A549 (cell line): ENCODE data around the gene NUDT17.

ENCODE experiments used
- CHD4 ChIP-seq: fragments of 200-600 bp; sonication (generic); IDR thresholded peaks from 2 replicates; pipeline ENCODE4 v1.6.1; 2016; ENCODE audit warnings: antibody characterized with exemption, mild to moderate bottlenecking, borderline replicate concordance
- CTCF ChIP-seq: fragments of >200 bp; sonication (Bioruptor Twin); formaldehyde crosslinking; IDR thresholded peaks from 3 replicates; pipeline ENCODE4 v1.5.1; 2016
- E2F6 ChIP-seq: IDR thresholded peaks from 2 replicates; pipeline ENCODE4 v1.6.1; 2012; ENCODE audit warnings: low read depth, borderline replicate concordance
- HDAC2 ChIP-seq: fragments of 200-600 bp; sonication (generic); IDR thresholded peaks from 2 replicates; pipeline ENCODE4 v1.6.1; 2016
- PHF8 ChIP-seq: fragments of 200-600 bp; sonication (generic); IDR thresholded peaks from 2 replicates; pipeline ENCODE4 v1.6.1; 2016; ENCODE audit warnings: low read depth, mild to moderate bottlenecking, antibody characterized with exemption, moderate library complexity, borderline replicate concordance
- POLR2A ChIP-seq: IDR thresholded peaks from 2 replicates; pipeline ENCODE4 v1.6.1; 2012; ENCODE audit warnings: mild to moderate bottlenecking, low read length
- RAD21 ChIP-seq, 2 experiments: fragments of >200 bp in 1 of 2; sonication (Bioruptor Twin) in 1 of 2; formaldehyde crosslinking in 1 of 2; IDR thresholded peaks in 1 of 2; conservative IDR thresholded peaks in 1 of 2; 2 replicates in 1 of 2; 3 replicates in 1 of 2; pipeline ENCODE4 v1.6.1; 2012 to 2018; ENCODE audit warnings: inconsistent platforms in 1 of 2
- RARB ChIP-seq: fragments of 250-450 bp; sonication (Bioruptor Pico); IDR thresholded peaks from 2 replicates; pipeline ENCODE4 v1.8.0; 2021; ENCODE audit warnings: mild to moderate bottlenecking, moderate library complexity
- ZSCAN20 ChIP-seq: fragments of 250-450 bp; sonication (Bioruptor Pico); IDR thresholded peaks from 2 replicates; pipeline ENCODE4 v1.8.0; 2022; ENCODE audit warnings: mild to moderate bottlenecking, moderate library complexity

- TF ChIP-seq CTCF = no peak
- TF ChIP-seq RARB (CRISPR knock-in tag) = no peak
- TF ChIP-seq POLR2A = no peak
- no peak for TF ChIP-seq CHD4
- TF ChIP-seq HDAC2 = no peak
- TF ChIP-seq E2F6 = no peak
- TF ChIP-seq ZSCAN20 (CRISPR knock-in tag) = no peak
- TF ChIP-seq PHF8 = no peak
- TF ChIP-seq RAD21 (conservative IDR thresholded peaks at IDR 0.05 in 1 of 2, IDR thresholded peaks at IDR 0.05 in 1 of 2) = no peak
Measured at GRCh38 chr1:145796753-145797152, 48.7 kb upstream of the NUDT17 start.
